GM18508 (cell line): Measurements from ENCODE around the gene ORM2.

Experiments used
- ATAC-seq: cut with Tn5 transposase; IDR thresholded peaks from one replicate; pipeline ENCODE4 v1.9.1; 2021; ENCODE audit warnings: moderate number of reproducible peaks; ENCODE audit not compliant: insufficient read depth, unreplicated experiment

The ORM2 gene

GRCh38 chr9:114291886-114292590 is 37.6 kb upstream of the ORM2 start:
- no peak for ATAC-seq

GRCh38 chr9:114294664-114295063 is 35.0 kb upstream of the ORM2 start:
- ATAC-seq = no peak

GRCh38 chr9:114296338-114296737 is 33.3 kb upstream of the ORM2 start:
- no peak for ATAC-seq

- ATAC-seq = no peak
Measured at GRCh38 chr9:114299286-114300152, 30.1 kb upstream of the ORM2 start.

- no peak for ATAC-seq
Measured at GRCh38 chr9:114300153-114300845, 29.4 kb upstream of the ORM2 start.

GRCh38 chr9:114300846-114301797 is 28.5 kb upstream of the ORM2 start:
- no peak for ATAC-seq

- no peak for ATAC-seq
Measured at GRCh38 chr9:114301798-114302565, 27.7 kb upstream of the ORM2 start.

- no peak for ATAC-seq
Measured at GRCh38 chr9:114302727-114303126, 26.9 kb upstream of the ORM2 start.

- no peak for ATAC-seq
Measured at GRCh38 chr9:114303571-114303970, 26.1 kb upstream of the ORM2 start.

GRCh38 chr9:114303977-114304376 is 25.7 kb upstream of the ORM2 start:
- no peak for ATAC-seq

GRCh38 chr9:114304416-114305188 is 25.1 kb upstream of the ORM2 start:
- ATAC-seq = no peak

- ATAC-seq = no peak
Measured at GRCh38 chr9:114307899-114308267, 21.8 kb upstream of the ORM2 start.

GRCh38 chr9:114308361-114308950 is 21.2 kb upstream of the ORM2 start:
- no peak for ATAC-seq

GRCh38 chr9:114309096-114309495 is 20.6 kb upstream of the ORM2 start:
- no peak for ATAC-seq

- no peak for ATAC-seq
Measured at GRCh38 chr9:114310471-114311450, 18.9 kb upstream of the ORM2 start.

- ATAC-seq = no peak
Measured at GRCh38 chr9:114311571-114312512, 17.8 kb upstream of the ORM2 start.
